GM23338 (cell line): Measurements from ENCODE around the gene LCA5. TPM values are rescaled to one million over a fixed set of nuclear protein-coding genes. Genes with fewer than 3 reads are reported as not detected.
A peak's percentile ranks its signal among the peaks of the same experiment; 100 is the strongest.

Source experiments
- ATAC-seq: fragments of 200-7000 bp; cut with Tn5 transposase; 3 replicates; pipeline ENCODE4 v1.9.1; 2020
- DNase-seq: peaks from one replicate; pipeline ENCODE4 v3.0.0-alpha.2; 2015; ENCODE audit warnings: low spot score
- H2AFZ ChIP-seq: fragments of 200-600 bp; sonication (generic); 2 replicates; pipeline ENCODE4 v1.8.0; 2016; ENCODE audit warnings: antibody characterized with exemption, mild to moderate bottlenecking, moderate library complexity
- H3F3A ChIP-seq: fragments of 200-600 bp; sonication (generic); replicated peaks from 2 replicates; pipeline ENCODE4 v1.8.0; 2017; ENCODE audit warnings: antibody characterized with exemption, mixed run types, low read depth
- H3K27ac ChIP-seq: fragments of 200-600 bp; sonication (generic); 2 replicates; pipeline ENCODE4 v1.6.1; 2016; ENCODE audit warnings: low read depth
- H3K27me3 ChIP-seq: fragments of 200-600 bp; sonication (generic); 2 replicates; pipeline ENCODE4 v1.8.0; 2016; ENCODE audit warnings: mild to moderate bottlenecking, mixed run types, moderate library complexity; ENCODE audit not compliant: insufficient read depth
- H3K36me3 ChIP-seq: fragments of 200-600 bp; sonication (generic); 2 replicates; pipeline ENCODE4 v1.8.0; 2016; ENCODE audit warnings: mild to moderate bottlenecking; ENCODE audit not compliant: insufficient read depth
- H3K4me1 ChIP-seq: fragments of 200-600 bp; sonication (generic); 2 replicates; pipeline ENCODE4 v1.8.0; 2016; ENCODE audit warnings: mild to moderate bottlenecking, moderate library complexity; ENCODE audit not compliant: insufficient read depth
- H3K4me2 ChIP-seq: fragments of 200-600 bp; sonication (generic); 2 replicates; pipeline ENCODE4 v1.7.1; 2017; ENCODE audit warnings: mixed run types
- H3K4me3 ChIP-seq: fragments of 200-600 bp; sonication (generic); 2 replicates; pipeline ENCODE4 v1.6.1; 2016; ENCODE audit warnings: mixed run types
- H3K79me2 ChIP-seq: fragments of 200-600 bp; sonication (generic); replicated peaks from 2 replicates; pipeline ENCODE4 v1.8.0; 2017; ENCODE audit warnings: mild to moderate bottlenecking; ENCODE audit not compliant: insufficient read depth
- H3K9me2 ChIP-seq: fragments of 200-600 bp; sonication (generic); 2 replicates; pipeline ENCODE4 v1.8.0; 2017; ENCODE audit not compliant: insufficient read depth
- H4K20me1 ChIP-seq: fragments of 200-600 bp; sonication (generic); replicated peaks from 2 replicates; pipeline ENCODE4 v1.8.0; 2017; ENCODE audit warnings: mild to moderate bottlenecking; ENCODE audit not compliant: insufficient read depth
- H3K27ac Mint-ChIP-seq: 2 replicates; pipeline ENCODE4 v1.8.0; 2020; ENCODE audit warnings: inconsistent platforms, mild to moderate bottlenecking, moderate library complexity, mixed read lengths
- H3K27me3 Mint-ChIP-seq: 3 replicates; pipeline ENCODE4 v1.8.0; 2022; ENCODE audit warnings: low read depth, mild to moderate bottlenecking, moderate library complexity, mixed read lengths, inconsistent platforms; ENCODE audit not compliant: insufficient read depth, poor library complexity
- H3K36me3 Mint-ChIP-seq: 3 replicates; pipeline ENCODE4 v1.8.0; 2021; ENCODE audit warnings: low read depth, mild to moderate bottlenecking, inconsistent platforms, moderate library complexity, mixed read lengths
- H3K4me1 Mint-ChIP-seq: 3 replicates; pipeline ENCODE4 v1.8.0; 2020; ENCODE audit warnings: mild to moderate bottlenecking, inconsistent platforms, mixed read lengths
- H3K4me3 Mint-ChIP-seq: 3 replicates; pipeline ENCODE4 v1.8.0; 2021; ENCODE audit warnings: moderate library complexity, mild to moderate bottlenecking, inconsistent platforms, mixed read lengths
- H3K9me3 Mint-ChIP-seq: 3 replicates; pipeline ENCODE4 v1.8.0; 2020; ENCODE audit warnings: moderate library complexity, mild to moderate bottlenecking, inconsistent platforms, mixed read lengths
- CREB1 ChIP-seq: fragments of 250-450 bp; sonication (Bioruptor Pico); IDR thresholded peaks from 2 replicates; pipeline ENCODE4 v1.5.0; 2020; ENCODE audit warnings: low read depth, mild to moderate bottlenecking, moderate library complexity
- EZH2 ChIP-seq: fragments of 200-600 bp; sonication (generic); IDR thresholded peaks from one replicate; pipeline ENCODE4 v1.8.0; 2017; ENCODE audit warnings: antibody characterized with exemption, mild to moderate bottlenecking, low read depth; ENCODE audit not compliant: unreplicated experiment
- EZH2phosphoT487 ChIP-seq: fragments of 200-600 bp; sonication (generic); IDR thresholded peaks from one replicate; pipeline ENCODE4 v1.8.1; 2018; ENCODE audit warnings: antibody characterized with exemption; ENCODE audit not compliant: unreplicated experiment
- JUNB ChIP-seq: IDR thresholded peaks from one replicate; pipeline ENCODE4 v1.6.1; 2016; ENCODE audit warnings: antibody characterized with exemption; ENCODE audit not compliant: unreplicated experiment
- NANOG ChIP-seq: IDR thresholded peaks from 2 replicates; pipeline ENCODE4 v1.6.1; 2016; ENCODE audit warnings: antibody characterized with exemption, borderline replicate concordance
- POLR2AphosphoS5 ChIP-seq: IDR thresholded peaks from 2 replicates; pipeline ENCODE4 v1.6.1; 2016; ENCODE audit warnings: antibody characterized with exemption, low read depth
- STAT1 ChIP-seq: IDR thresholded peaks from one replicate; pipeline ENCODE4 v1.6.1; 2016; ENCODE audit warnings: antibody characterized with exemption; ENCODE audit not compliant: unreplicated experiment
- ZNF114 ChIP-seq: fragments of 250-450 bp; sonication (Bioruptor Pico); IDR thresholded peaks from 2 replicates; pipeline ENCODE4 v1.5.0; 2020; ENCODE audit warnings: mild to moderate bottlenecking, moderate library complexity
- ZNF331 ChIP-seq: fragments of 250-450 bp; sonication (Bioruptor Pico); IDR thresholded peaks from 2 replicates; pipeline ENCODE4 v1.5.0; 2020; ENCODE audit warnings: low read depth, mild to moderate bottlenecking, moderate library complexity
- polyA plus RNA-seq: library from polyadenylated mRNA; unstranded; fragments of >200 nt; fragmentation: Nextera tagmentation; extraction: Ambion mirVana; gene quantifications from 2 replicates; pipeline ENCODE4 v1.2.1, GENCODE V29; 2016
- total RNA-seq: library from RNA; depleted of rRNA; stranded (reverse); fragments of >200 nt; shearing (Covaris generic); gene quantifications from 2 replicates; pipeline ENCODE4 v1.2.3, GENCODE V29; 2014
- TF ChIP-seq, protein P1 (sequence below), 2 experiments: fragments of 200-600 bp in 1 of 2; sonication (generic) in 1 of 2; conservative IDR thresholded peaks; 2 replicates each; pipeline versions ENCODE4 v1.5.1 to v1.6.1; 2016 to 2017; ENCODE audit warnings: antibody characterized with exemption in 2 of 2, low read depth in 2 of 2, mild to moderate bottlenecking in 2 of 2, moderate library complexity in 1 of 2
- TF ChIP-seq, protein P2 (sequence below): IDR thresholded peaks from 2 replicates; pipeline ENCODE4 v1.6.1; 2016; ENCODE audit warnings: antibody characterized with exemption
- TF ChIP-seq, protein P3 (sequence below): IDR thresholded peaks from one replicate; pipeline ENCODE4 v1.6.1; 2018; ENCODE audit warnings: antibody characterized with exemption; ENCODE audit not compliant: unreplicated experiment
- TF ChIP-seq, protein P4 (sequence below): fragments of 250-450 bp; sonication (Bioruptor Pico); IDR thresholded peaks from 2 replicates; pipeline ENCODE4 v1.5.0; 2020; ENCODE audit warnings: mild to moderate bottlenecking, moderate library complexity

The LCA5 gene
- total and polyA plus RNA-seq, 2 experiments from 2014 or later, result 4.2 TPM

DNA sequence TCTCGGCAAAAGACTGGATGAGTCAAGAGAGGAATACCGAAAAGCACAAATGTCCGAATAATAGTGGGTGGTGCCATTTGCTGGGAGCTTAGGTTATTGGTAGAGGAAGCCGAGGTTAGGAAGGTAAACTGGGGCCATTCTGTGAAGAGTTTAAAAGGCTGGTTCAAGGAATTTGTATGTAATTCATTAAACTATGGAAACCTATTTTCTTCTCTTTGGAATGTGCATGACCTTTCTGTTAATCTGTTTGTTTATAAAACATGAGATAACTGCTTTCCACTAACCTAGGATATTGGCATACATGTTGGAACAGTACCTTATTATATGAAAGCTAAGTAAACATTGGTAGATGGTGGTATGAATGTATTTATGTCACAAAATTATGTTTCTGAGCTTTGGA is 71.8 kb downstream of the LCA5 start:
- no peak for ATAC-seq
- TF ChIP-seq STAT1, result no peak
- TF ChIP-seq, protein P1, sequence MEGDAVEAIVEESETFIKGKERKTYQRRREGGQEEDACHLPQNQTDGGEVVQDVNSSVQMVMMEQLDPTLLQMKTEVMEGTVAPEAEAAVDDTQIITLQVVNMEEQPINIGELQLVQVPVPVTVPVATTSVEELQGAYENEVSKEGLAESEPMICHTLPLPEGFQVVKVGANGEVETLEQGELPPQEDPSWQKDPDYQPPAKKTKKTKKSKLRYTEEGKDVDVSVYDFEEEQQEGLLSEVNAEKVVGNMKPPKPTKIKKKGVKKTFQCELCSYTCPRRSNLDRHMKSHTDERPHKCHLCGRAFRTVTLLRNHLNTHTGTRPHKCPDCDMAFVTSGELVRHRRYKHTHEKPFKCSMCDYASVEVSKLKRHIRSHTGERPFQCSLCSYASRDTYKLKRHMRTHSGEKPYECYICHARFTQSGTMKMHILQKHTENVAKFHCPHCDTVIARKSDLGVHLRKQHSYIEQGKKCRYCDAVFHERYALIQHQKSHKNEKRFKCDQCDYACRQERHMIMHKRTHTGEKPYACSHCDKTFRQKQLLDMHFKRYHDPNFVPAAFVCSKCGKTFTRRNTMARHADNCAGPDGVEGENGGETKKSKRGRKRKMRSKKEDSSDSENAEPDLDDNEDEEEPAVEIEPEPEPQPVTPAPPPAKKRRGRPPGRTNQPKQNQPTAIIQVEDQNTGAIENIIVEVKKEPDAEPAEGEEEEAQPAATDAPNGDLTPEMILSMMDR (conservative IDR thresholded peaks at IDR 0.05; ENCODE audit: low read depth in 2 of 2), result no peak
- TF ChIP-seq EZH2phosphoT487, result no peak
- TF ChIP-seq ZNF331 (CRISPR knock-in tag), result no peak
- TF ChIP-seq JUNB, result no peak
- TF ChIP-seq, protein P2, sequence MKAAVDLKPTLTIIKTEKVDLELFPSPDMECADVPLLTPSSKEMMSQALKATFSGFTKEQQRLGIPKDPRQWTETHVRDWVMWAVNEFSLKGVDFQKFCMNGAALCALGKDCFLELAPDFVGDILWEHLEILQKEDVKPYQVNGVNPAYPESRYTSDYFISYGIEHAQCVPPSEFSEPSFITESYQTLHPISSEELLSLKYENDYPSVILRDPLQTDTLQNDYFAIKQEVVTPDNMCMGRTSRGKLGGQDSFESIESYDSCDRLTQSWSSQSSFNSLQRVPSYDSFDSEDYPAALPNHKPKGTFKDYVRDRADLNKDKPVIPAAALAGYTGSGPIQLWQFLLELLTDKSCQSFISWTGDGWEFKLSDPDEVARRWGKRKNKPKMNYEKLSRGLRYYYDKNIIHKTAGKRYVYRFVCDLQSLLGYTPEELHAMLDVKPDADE, result no peak
- no peak for TF ChIP-seq POLR2AphosphoS5
- TF ChIP-seq CREB1 (CRISPR knock-in tag), result no peak
- no peak for TF ChIP-seq EZH2
- TF ChIP-seq, protein P3, sequence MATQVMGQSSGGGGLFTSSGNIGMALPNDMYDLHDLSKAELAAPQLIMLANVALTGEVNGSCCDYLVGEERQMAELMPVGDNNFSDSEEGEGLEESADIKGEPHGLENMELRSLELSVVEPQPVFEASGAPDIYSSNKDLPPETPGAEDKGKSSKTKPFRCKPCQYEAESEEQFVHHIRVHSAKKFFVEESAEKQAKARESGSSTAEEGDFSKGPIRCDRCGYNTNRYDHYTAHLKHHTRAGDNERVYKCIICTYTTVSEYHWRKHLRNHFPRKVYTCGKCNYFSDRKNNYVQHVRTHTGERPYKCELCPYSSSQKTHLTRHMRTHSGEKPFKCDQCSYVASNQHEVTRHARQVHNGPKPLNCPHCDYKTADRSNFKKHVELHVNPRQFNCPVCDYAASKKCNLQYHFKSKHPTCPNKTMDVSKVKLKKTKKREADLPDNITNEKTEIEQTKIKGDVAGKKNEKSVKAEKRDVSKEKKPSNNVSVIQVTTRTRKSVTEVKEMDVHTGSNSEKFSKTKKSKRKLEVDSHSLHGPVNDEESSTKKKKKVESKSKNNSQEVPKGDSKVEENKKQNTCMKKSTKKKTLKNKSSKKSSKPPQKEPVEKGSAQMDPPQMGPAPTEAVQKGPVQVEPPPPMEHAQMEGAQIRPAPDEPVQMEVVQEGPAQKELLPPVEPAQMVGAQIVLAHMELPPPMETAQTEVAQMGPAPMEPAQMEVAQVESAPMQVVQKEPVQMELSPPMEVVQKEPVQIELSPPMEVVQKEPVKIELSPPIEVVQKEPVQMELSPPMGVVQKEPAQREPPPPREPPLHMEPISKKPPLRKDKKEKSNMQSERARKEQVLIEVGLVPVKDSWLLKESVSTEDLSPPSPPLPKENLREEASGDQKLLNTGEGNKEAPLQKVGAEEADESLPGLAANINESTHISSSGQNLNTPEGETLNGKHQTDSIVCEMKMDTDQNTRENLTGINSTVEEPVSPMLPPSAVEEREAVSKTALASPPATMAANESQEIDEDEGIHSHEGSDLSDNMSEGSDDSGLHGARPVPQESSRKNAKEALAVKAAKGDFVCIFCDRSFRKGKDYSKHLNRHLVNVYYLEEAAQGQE, result no peak
- TF ChIP-seq, protein P4, sequence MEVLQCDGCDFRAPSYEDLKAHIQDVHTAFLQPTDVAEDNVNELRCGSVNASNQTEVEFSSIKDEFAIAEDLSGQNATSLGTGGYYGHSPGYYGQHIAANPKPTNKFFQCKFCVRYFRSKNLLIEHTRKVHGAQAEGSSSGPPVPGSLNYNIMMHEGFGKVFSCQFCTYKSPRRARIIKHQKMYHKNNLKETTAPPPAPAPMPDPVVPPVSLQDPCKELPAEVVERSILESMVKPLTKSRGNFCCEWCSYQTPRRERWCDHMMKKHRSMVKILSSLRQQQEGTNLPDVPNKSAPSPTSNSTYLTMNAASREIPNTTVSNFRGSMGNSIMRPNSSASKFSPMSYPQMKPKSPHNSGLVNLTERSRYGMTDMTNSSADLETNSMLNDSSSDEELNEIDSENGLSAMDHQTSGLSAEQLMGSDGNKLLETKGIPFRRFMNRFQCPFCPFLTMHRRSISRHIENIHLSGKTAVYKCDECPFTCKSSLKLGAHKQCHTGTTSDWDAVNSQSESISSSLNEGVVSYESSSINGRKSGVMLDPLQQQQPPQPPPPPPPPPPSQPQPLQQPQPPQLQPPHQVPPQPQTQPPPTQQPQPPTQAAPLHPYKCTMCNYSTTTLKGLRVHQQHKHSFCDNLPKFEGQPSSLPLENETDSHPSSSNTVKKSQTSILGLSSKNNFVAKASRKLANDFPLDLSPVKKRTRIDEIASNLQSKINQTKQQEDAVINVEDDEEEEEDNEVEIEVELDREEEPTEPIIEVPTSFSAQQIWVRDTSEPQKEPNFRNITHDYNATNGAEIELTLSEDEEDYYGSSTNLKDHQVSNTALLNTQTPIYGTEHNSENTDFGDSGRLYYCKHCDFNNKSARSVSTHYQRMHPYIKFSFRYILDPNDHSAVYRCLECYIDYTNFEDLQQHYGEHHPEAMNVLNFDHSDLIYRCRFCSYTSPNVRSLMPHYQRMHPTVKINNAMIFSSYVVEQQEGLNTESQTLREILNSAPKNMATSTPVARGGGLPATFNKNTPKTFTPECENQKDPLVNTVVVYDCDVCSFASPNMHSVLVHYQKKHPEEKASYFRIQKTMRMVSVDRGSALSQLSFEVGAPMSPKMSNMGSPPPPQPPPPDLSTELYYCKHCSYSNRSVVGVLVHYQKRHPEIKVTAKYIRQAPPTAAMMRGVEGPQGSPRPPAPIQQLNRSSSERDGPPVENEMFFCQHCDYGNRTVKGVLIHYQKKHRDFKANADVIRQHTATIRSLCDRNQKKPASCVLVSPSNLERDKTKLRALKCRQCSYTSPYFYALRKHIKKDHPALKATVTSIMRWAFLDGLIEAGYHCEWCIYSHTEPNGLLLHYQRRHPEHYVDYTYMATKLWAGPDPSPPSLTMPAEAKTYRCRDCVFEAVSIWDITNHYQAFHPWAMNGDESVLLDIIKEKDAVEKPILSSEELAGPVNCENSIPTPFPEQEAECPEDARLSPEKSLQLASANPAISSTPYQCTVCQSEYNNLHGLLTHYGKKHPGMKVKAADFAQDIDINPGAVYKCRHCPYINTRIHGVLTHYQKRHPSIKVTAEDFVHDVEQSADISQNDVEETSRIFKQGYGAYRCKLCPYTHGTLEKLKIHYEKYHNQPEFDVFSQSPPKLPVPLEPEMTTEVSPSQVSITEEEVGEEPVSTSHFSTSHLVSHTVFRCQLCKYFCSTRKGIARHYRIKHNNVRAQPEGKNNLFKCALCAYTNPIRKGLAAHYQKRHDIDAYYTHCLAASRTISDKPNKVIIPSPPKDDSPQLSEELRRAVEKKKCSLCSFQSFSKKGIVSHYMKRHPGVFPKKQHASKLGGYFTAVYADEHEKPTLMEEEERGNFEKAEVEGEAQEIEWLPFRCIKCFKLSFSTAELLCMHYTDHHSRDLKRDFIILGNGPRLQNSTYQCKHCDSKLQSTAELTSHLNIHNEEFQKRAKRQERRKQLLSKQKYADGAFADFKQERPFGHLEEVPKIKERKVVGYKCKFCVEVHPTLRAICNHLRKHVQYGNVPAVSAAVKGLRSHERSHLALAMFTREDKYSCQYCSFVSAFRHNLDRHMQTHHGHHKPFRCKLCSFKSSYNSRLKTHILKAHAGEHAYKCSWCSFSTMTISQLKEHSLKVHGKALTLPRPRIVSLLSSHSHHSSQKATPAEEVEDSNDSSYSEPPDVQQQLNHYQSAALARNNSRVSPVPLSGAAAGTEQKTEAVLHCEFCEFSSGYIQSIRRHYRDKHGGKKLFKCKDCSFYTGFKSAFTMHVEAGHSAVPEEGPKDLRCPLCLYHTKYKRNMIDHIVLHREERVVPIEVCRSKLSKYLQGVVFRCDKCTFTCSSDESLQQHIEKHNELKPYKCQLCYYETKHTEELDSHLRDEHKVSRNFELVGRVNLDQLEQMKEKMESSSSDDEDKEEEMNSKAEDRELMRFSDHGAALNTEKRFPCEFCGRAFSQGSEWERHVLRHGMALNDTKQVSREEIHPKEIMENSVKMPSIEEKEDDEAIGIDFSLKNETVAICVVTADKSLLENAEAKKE (CRISPR knock-in tag), result no peak
- TF ChIP-seq NANOG, result no peak
- no peak for TF ChIP-seq ZNF114
- Histone ChIP-seq H4K20me1 (no peaks in the 10 kb centered on the region), H3K4me2 (no peak overlapping the region), H3K36me3 (no peaks in the 10 kb centered on the region), H3K4me1 (peaks cover 5% of the 10 kb centered on the region; the same call in 1 of the 2 replicates), H3K79me2 (no peaks in the 10 kb centered on the region), H3K9me2 (no peaks in the 10 kb centered on the region), H3K4me3 (no peak overlapping the region), H3K27me3 (no peaks in the 10 kb centered on the region), H2AFZ (peak overlapping the region; percentile 33), H3K27ac (no peak overlapping the region), H3F3A (no peaks in the 10 kb centered on the region)
- Mint-ChIP-seq H3K27ac (no peak overlapping the region), H3K4me3 (no peak overlapping the region), H3K4me1 (peaks cover 10% of the 10 kb centered on the region; the same call in 2 of the 3 replicates), H3K36me3 (no peaks in the 10 kb centered on the region), H3K27me3 (peaks cover 2% of the 10 kb centered on the region), H3K9me3 (no peaks in the 10 kb centered on the region)
- peak; percentile 26 for DNase-seq
